Nephron progenitor cell (in vitro differentiated cells): Measurements from ENCODE around the gene KRTAP10-4.

Source experiments
- DNase-seq: peaks from one replicate; pipeline ENCODE4 v3.0.0; 2021
- H3K27ac Mint-ChIP-seq: 2 replicates; pipeline ENCODE4 v1.8.0; 2021; ENCODE audit warnings: mild to moderate bottlenecking, moderate library complexity, mixed read lengths
- H3K27me3 Mint-ChIP-seq: 2 replicates; pipeline ENCODE4 v1.8.0; 2021; ENCODE audit warnings: mild to moderate bottlenecking, low read depth, mixed read lengths; ENCODE audit not compliant: poor library complexity
- H3K36me3 Mint-ChIP-seq: 2 replicates; pipeline ENCODE4 v1.8.0; 2021; ENCODE audit warnings: low read depth, mixed read lengths
- H3K4me1 Mint-ChIP-seq: 2 replicates; pipeline ENCODE4 v1.8.0; 2021; ENCODE audit warnings: mixed read lengths
- H3K4me3 Mint-ChIP-seq: 2 replicates; pipeline ENCODE4 v1.8.0; 2021; ENCODE audit warnings: mild to moderate bottlenecking, moderate library complexity, mixed read lengths
- H3K9me3 Mint-ChIP-seq: 2 replicates; pipeline ENCODE4 v1.8.0; 2021; ENCODE audit warnings: mild to moderate bottlenecking, moderate library complexity, mixed read lengths
- TF ChIP-seq, protein P1 (sequence below): fragments of 200-600 bp; sonication (generic); IDR thresholded peaks from 2 replicates; pipeline ENCODE4 v1.5.0; 2021; ENCODE audit warnings: antibody characterized with exemption

The KRTAP10-4 gene

DNA sequence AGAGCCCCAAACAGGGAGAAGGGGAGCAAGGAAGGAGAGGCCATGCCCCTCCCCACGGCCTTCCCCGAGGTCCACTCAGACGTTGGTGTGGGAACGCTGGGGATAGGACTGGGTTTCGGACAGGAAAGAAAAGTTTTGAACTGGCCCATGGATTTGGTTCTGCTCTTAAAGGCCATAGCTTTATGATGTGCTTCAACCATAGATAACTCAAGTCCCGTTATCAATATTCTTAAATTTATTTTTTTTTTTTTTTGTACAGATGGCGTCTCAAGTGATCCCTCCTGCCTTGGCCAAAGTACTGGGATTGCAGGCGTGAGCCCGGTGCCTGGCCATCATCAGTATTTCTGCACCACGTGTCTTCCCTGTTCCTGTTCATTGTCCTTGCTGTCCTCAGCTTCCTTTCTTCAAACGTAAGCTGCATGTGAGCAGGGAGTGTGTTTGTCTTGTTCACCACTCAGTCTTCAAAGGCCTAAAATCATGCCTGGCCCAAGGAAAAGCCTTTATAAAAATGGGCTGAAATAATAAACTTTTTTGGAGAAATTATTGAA lies 32.7 kb upstream of the KRTAP10-4 start:
- DNase-seq = no peak
- peaks cover 21% of the 10 kb centered on the region for H3K4me1 Mint-ChIP-seq
- TF ChIP-seq, protein P1, sequence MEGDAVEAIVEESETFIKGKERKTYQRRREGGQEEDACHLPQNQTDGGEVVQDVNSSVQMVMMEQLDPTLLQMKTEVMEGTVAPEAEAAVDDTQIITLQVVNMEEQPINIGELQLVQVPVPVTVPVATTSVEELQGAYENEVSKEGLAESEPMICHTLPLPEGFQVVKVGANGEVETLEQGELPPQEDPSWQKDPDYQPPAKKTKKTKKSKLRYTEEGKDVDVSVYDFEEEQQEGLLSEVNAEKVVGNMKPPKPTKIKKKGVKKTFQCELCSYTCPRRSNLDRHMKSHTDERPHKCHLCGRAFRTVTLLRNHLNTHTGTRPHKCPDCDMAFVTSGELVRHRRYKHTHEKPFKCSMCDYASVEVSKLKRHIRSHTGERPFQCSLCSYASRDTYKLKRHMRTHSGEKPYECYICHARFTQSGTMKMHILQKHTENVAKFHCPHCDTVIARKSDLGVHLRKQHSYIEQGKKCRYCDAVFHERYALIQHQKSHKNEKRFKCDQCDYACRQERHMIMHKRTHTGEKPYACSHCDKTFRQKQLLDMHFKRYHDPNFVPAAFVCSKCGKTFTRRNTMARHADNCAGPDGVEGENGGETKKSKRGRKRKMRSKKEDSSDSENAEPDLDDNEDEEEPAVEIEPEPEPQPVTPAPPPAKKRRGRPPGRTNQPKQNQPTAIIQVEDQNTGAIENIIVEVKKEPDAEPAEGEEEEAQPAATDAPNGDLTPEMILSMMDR = no peak
- no peak overlapping the region for H3K27ac Mint-ChIP-seq
- H3K36me3 Mint-ChIP-seq = peaks cover 5% of the 10 kb centered on the region
- peaks cover 6% of the 10 kb centered on the region for H3K9me3 Mint-ChIP-seq
- H3K4me3 Mint-ChIP-seq = no peak overlapping the region
- peaks cover 6% of the 10 kb centered on the region for H3K27me3 Mint-ChIP-seq

DNA sequence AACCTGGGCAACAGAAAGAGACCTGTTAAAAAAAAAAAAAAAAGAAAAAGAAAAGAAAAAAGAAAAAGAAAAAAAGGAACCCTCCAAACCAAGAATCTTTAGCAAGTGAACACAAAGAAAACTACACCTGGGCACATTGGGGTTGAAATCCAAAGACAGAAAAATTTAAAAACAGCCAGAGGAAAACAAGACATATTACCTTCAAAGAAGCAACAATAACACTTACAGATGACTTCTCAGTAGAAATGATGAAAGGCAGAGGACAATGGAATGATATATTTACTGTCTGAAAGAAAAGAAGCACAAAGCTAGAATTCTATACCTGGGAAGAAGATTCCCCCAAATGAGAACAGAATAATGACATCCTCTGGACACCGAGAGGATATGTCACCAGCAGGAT lies 30.8 kb upstream of the KRTAP10-4 start:
- no peak overlapping the region for H3K27ac Mint-ChIP-seq
- H3K36me3 Mint-ChIP-seq = peaks cover 18% of the 10 kb centered on the region
- peaks cover 7% of the 10 kb centered on the region for H3K27me3 Mint-ChIP-seq
- TF ChIP-seq, protein P1 = no peak
- no peak for DNase-seq
- peaks cover 24% of the 10 kb centered on the region for H3K4me1 Mint-ChIP-seq
- H3K4me3 Mint-ChIP-seq = no peak overlapping the region
- H3K9me3 Mint-ChIP-seq = peaks cover 25% of the 10 kb centered on the region

DNA sequence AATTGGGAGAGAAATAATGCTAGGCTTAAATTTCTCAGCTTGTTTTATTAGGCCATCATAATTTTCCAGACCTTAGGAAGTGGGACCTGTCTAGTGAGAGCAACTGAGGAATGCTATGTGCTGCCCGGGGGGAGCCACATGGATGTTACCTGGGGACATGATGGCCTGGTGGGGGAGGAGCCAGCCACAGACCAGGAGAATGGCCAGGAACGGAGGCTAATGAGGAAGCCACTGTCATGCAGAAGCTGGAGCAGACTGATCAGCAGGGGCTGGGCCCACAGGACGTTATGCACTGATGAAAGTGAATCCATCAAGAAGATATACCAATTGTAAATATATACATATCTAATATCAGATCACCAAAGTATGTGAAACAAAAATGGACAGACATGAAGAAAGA lies 29.0 kb upstream of the KRTAP10-4 start:
- H3K4me1 Mint-ChIP-seq = peaks cover 34% of the 10 kb centered on the region
- TF ChIP-seq, protein P1 = no peak
- peaks cover 18% of the 10 kb centered on the region for H3K36me3 Mint-ChIP-seq
- H3K9me3 Mint-ChIP-seq = peaks cover 27% of the 10 kb centered on the region
- H3K4me3 Mint-ChIP-seq = no peak overlapping the region
- no peak for DNase-seq
- no peak overlapping the region for H3K27ac Mint-ChIP-seq
- peaks cover 7% of the 10 kb centered on the region for H3K27me3 Mint-ChIP-seq

DNA sequence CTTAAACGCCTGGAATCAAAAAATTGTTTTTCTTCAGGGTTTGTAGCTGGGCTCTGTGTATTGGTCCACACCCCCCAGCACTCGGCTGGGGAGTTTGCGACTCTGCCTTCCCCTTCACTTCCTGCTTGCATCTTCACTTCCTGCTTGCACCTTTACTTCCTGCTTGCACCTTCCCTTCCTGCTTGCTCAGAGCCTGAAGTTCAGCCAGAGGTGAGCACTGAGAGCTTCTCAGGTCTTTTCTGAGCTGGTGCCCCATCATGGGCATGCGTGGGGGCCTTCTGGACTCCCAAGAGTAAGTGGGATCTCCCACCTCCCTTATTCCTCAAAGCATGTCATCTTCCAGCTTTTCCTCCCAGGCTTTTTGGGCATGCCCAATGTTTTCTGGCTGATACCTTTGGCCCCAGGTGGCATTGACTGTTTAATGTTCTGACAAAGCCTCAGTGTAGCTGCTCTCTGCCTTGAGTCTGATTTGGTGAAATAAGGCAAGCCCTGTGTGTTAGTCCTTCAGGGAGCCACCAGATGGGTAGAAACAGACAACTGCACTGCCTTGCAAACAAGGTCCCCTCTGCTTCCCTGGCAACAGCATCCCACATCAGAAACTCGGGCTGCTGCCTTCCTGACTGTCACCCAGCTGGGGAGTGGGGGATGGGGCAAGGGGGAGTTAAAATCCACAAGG lies 25.7 kb upstream of the KRTAP10-4 start:
- H3K27ac Mint-ChIP-seq = peak overlapping the region; percentile 20

GRCh38 chr21:44548381-44548780 lies 25.1 kb upstream of the KRTAP10-4 start:
- Mint-ChIP-seq H3K27ac (peak overlapping the region; percentile 78), H3K9me3 (peaks cover 27% of the 10 kb centered on the region), H3K4me3 (no peak overlapping the region), H3K36me3 (peaks cover 18% of the 10 kb centered on the region), H3K27me3 (peaks cover 7% of the 10 kb centered on the region), H3K4me1 (peaks cover 44% of the 10 kb centered on the region)
- no peak for DNase-seq
- TF ChIP-seq, protein P1 = no peak

More for the DNA sequence above, 25.7 kb upstream of the KRTAP10-4 start:
- TF ChIP-seq, protein P1 = no peak
- H3K4me3 Mint-ChIP-seq = no peak overlapping the region
- H3K27me3 Mint-ChIP-seq = peaks cover 7% of the 10 kb centered on the region
- peaks cover 44% of the 10 kb centered on the region for H3K4me1 Mint-ChIP-seq
- peaks cover 27% of the 10 kb centered on the region for H3K9me3 Mint-ChIP-seq
- DNase-seq = no peak
- H3K36me3 Mint-ChIP-seq = peaks cover 18% of the 10 kb centered on the region

- TF ChIP-seq, protein P1 = no peak
- H3K4me1 Mint-ChIP-seq = peaks cover 44% of the 10 kb centered on the region
- peaks cover 7% of the 10 kb centered on the region for H3K27me3 Mint-ChIP-seq
- no peak for DNase-seq
- peak overlapping the region; percentile 5 for H3K4me3 Mint-ChIP-seq
- peaks cover 27% of the 10 kb centered on the region for H3K9me3 Mint-ChIP-seq
- peaks cover 18% of the 10 kb centered on the region for H3K36me3 Mint-ChIP-seq
- peak overlapping the region; percentile 75 for H3K27ac Mint-ChIP-seq
Measured at GRCh38 chr21:44548922-44549321, 24.6 kb upstream of the KRTAP10-4 start.
